CD4-positive, alpha-beta T cell (primary cell): ENCODE results near the gene GTSE1. TPM values are rescaled to one million over a fixed set of nuclear protein-coding genes. Genes with fewer than 3 reads are reported as not detected.

Experiments used
- ATAC-seq: fragments of 200-7000 bp; cut with Tn5 transposase; one replicate; pipeline ENCODE4 v1.10.0; 2022; ENCODE audit warnings: mild to moderate bottlenecking; ENCODE audit not compliant: poor library complexity
- CTCF ChIA-PET: fragments of 350-600 bp; sonication (Branson Sonifier 250); formaldehyde crosslinking; loops from one replicate; lab custom pipeline; 2021; ENCODE audit warnings: antibody characterized with exemption, inconsistent platforms; lab: Charles Lee
- POLR2A ChIA-PET: fragments of 350-600 bp; sonication (Branson Sonifier 250); formaldehyde crosslinking; loops from one replicate; lab custom pipeline; 2021; ENCODE audit warnings: antibody characterized with exemption, inconsistent platforms; lab: Charles Lee
- DNase-seq, 14 experiments: peaks; one replicate each; pipeline ENCODE4 v3.0.0-alpha.2; 2013 to 2020; ENCODE audit warnings: mixed read lengths in 2 of 14
- H3K27ac ChIP-seq, 2 donors: one replicate each; pipeline versions ENCODE4 v1.5.1 to v1.7.0; 2013; ENCODE audit warnings: low read length in 2 of 2, low read depth in 1 of 2, mild to moderate bottlenecking in 1 of 2
- H3K27me3 ChIP-seq, 2 experiments: 1 replicate in 1 of 2; 2 replicates in 1 of 2; pipeline versions ENCODE4 v1.6.1 to v1.7.0; 2013; ENCODE audit warnings: low read length in 2 of 2, control low read depth in 1 of 2, mild to moderate bottlenecking in 1 of 2, moderate library complexity in 1 of 2; ENCODE audit not compliant: insufficient read depth in 2 of 2, control insufficient read depth in 1 of 2
- H3K36me3 ChIP-seq: one replicate; pipeline ENCODE4 v1.6.1; 2013; ENCODE audit warnings: low read length, control low read depth; ENCODE audit not compliant: insufficient read depth
- H3K4me1 ChIP-seq: one replicate; pipeline ENCODE4 v1.6.1; 2013; ENCODE audit warnings: low read length, control low read depth; ENCODE audit not compliant: insufficient read depth
- H3K4me3 ChIP-seq: one replicate; pipeline ENCODE4 v1.5.1; 2013; ENCODE audit warnings: mild to moderate bottlenecking, low read length, moderate library complexity
- H3K9me3 ChIP-seq, 2 experiments: 1 replicate in 1 of 2; 2 replicates in 1 of 2; pipeline versions ENCODE4 v1.6.1 to v1.7.0; 2013; ENCODE audit warnings: low read length in 2 of 2, mild to moderate bottlenecking in 2 of 2, control low read depth in 1 of 2, moderate library complexity in 1 of 2; ENCODE audit not compliant: control insufficient read depth in 1 of 2, insufficient read depth in 1 of 2
- H3K27ac Mint-ChIP-seq: one replicate; pipeline ENCODE4 v1.8.0; 2020; ENCODE audit warnings: mixed read lengths
- H3K27me3 Mint-ChIP-seq: one replicate; pipeline ENCODE4 v1.8.0; 2021; ENCODE audit warnings: mixed read lengths
- H3K36me3 Mint-ChIP-seq: one replicate; pipeline ENCODE4 v1.8.0; 2021; ENCODE audit warnings: low read depth, mixed read lengths
- H3K4me1 Mint-ChIP-seq: one replicate; pipeline ENCODE4 v1.8.0; 2021; ENCODE audit warnings: low read depth, mixed read lengths
- H3K4me3 Mint-ChIP-seq: one replicate; pipeline ENCODE4 v1.8.0; 2020; ENCODE audit warnings: mild to moderate bottlenecking, mixed read lengths
- H3K9me3 Mint-ChIP-seq: one replicate; pipeline ENCODE4 v1.8.0; 2020; ENCODE audit warnings: mixed read lengths
- intact Hi-C, 2 experiments: fragments of 100-400 bp; cut with DNase I in 1 of 2; cut with micrococcal nuclease in 1 of 2; formaldehyde crosslinking; loops; one replicate each; pipeline versions ENCODE4 v1.15.1 to v1.9.0; 2023 to 2025; cut with DNase I, micrococcal nuclease
- total RNA-seq, 174 experiments: library from RNA in 2 of 174; stranded (reverse) in 2 of 174; gene quantifications; one replicate each; pipeline ENCODE4 v1.2.3 and lab custom pipeline; 2021 to 2026
- TF ChIP-seq, protein P1 (sequence below): fragments of 200-600 bp; IDR thresholded peaks from one replicate; pipeline ENCODE4 v1.8.0; 2022; ENCODE audit warnings: antibody characterized with exemption, mild to moderate bottlenecking

GTSE1 gene
- total RNA-seq, 2 experiments from 2014 or later: 0.14 to 0.89 TPM

DNA sequence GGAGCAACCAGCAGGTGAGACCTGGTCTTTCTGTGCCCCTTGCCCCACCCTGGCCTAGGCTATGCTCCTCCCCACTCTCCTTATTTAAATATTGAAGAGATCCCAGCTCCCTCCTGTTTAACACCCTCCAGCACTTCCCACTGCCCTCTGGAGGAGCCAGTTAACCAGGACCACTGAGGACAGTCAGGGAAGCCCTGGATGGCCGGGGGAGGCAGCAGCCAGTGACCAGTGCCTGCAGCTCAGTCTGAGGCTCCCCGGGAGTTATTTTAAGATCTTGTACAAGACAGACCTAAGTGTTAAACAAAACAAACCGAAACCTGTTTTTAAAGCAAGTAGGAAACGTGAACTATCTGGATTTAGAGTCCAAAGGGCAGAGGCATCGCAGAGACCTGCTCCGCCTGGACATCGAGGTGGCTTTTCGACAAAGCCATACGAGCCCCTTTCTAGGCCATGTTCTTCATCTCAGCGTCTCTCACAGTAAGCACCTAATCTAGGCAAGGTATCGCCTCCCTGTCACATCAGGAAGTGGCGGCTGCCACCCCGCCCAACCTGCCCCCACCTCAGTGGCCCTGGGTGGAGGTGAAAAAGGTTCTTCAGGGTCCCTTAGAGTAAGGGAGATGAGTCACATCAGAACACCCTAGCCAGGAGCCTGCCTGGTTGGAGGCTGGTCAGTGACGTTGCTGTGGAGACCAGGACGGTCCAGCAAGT is 74.1 kb downstream of the GTSE1 start:
- intact Hi-C loops: loop anchor here in 1 of 2 experiments (5.0 kb wide), 1 partner anchor 67 kb away; no protein-coding TSS in a partner anchor
- Mint-ChIP-seq H3K9me3 (no peaks in the 10 kb centered on the region), H3K4me1 (peaks cover 48% of the 10 kb centered on the region), H3K27ac (peak overlapping the region; percentile 78), H3K36me3 (no peaks in the 10 kb centered on the region), H3K4me3 (peak overlapping the region; percentile 66), H3K27me3 (peaks cover 3% of the 10 kb centered on the region)
- Histone ChIP-seq H3K27me3 (peaks cover 0 to 6% of the 10 kb centered on the region in 2 experiments), H3K4me3 (no peak overlapping the region), H3K9me3 (peaks cover 5 to 28% of the 10 kb centered on the region in 2 experiments), H3K27ac (peak overlapping the region in 1 of 2 donors; percentile 29), H3K36me3 (no peaks in the 10 kb centered on the region), H3K4me1 (peaks cover 59% of the 10 kb centered on the region)
- TF ChIP-seq, protein P1, sequence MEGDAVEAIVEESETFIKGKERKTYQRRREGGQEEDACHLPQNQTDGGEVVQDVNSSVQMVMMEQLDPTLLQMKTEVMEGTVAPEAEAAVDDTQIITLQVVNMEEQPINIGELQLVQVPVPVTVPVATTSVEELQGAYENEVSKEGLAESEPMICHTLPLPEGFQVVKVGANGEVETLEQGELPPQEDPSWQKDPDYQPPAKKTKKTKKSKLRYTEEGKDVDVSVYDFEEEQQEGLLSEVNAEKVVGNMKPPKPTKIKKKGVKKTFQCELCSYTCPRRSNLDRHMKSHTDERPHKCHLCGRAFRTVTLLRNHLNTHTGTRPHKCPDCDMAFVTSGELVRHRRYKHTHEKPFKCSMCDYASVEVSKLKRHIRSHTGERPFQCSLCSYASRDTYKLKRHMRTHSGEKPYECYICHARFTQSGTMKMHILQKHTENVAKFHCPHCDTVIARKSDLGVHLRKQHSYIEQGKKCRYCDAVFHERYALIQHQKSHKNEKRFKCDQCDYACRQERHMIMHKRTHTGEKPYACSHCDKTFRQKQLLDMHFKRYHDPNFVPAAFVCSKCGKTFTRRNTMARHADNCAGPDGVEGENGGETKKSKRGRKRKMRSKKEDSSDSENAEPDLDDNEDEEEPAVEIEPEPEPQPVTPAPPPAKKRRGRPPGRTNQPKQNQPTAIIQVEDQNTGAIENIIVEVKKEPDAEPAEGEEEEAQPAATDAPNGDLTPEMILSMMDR: no peak
- CTCF ChIA-PET: no interaction called here
- ATAC-seq (peak; percentile 69), DNase-seq (peak in 11 of 14 experiments; percentile 10 to 79 (median 26))
- POLR2A ChIA-PET: no interaction called here

DNA sequence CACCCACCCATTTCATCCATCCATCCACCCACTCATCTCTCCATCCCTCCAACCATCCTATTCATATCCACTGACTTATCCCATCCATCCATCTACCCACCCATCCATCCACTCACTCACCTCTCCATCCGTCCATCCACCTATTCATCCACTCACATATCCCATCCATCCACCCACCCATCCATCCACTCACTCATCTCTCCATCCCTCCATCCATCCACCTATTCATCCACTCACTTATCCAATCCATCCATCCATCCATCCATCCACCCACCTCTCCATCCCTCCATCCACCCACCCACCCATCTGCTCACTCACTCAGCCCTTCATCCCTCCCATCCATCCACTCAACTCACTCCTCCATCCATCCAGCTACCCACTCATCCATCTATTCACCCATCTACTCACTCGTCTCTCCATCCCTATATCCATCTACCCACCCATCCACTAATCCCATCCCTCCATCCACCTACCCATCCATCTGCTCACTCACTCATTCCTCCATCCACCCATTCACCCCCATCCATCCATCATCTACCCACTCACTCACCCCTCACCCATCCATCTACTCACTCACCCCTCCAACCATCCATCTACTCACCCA is 75.1 kb downstream of the GTSE1 start:
- ChIA-PET POLR2A (no interaction called here), CTCF (no interaction called here)
- peaks cover 12 to 35% of the 10 kb centered on the region in 2 experiments for H3K9me3 ChIP-seq
- no peak overlapping the region for H3K27ac ChIP-seq
- ATAC-seq: no peak
- H3K4me1 Mint-ChIP-seq: peaks cover 48% of the 10 kb centered on the region
- peaks cover 2% of the 10 kb centered on the region for H3K9me3 Mint-ChIP-seq
- peak overlapping the region; percentile 31 for H3K4me3 Mint-ChIP-seq
- peaks cover 3% of the 10 kb centered on the region for H3K27me3 Mint-ChIP-seq
- no peak overlapping the region for H3K4me3 ChIP-seq
- no peak overlapping the region for H3K27ac Mint-ChIP-seq
- intact Hi-C loops: loop anchor here in 1 of 2 experiments (5.0 kb wide), 1 partner anchor 66 kb away; no protein-coding TSS in a partner anchor
- H3K27me3 ChIP-seq: peaks cover 0 to 6% of the 10 kb centered on the region in 2 experiments
- TF ChIP-seq, protein P1: no peak
- DNase-seq: no peak
- H3K4me1 ChIP-seq: peaks cover 59% of the 10 kb centered on the region
- no peaks in the 10 kb centered on the region for H3K36me3 ChIP-seq
- no peaks in the 10 kb centered on the region for H3K36me3 Mint-ChIP-seq

DNA sequence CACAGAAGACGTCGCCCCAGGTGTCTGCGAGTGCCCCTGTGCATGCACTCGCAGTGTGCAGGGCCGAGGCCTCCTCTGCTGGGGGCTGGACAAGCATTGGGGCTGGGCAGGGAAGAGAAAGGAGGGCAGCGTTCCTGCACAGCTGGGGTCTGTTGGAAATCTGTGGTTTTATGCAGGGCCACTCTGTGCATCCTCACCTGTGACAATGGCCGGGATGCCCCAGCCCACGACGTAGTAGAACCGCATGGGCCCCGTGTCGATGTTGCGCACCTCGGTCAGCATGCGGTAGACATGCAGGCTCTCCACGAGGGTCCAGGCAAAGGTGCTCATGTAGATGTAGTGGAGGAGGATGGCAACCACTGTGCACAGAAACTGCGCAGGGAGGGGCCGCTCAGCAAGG is 76.0 kb downstream of the GTSE1 start:
- Histone ChIP-seq H3K9me3 (peaks cover 12 to 36% of the 10 kb centered on the region in 2 experiments), H3K27ac (no peak overlapping the region), H3K4me3 (no peak overlapping the region), H3K27me3 (no peaks in the 10 kb centered on the region), H3K36me3 (no peaks in the 10 kb centered on the region), H3K4me1 (peaks cover 51% of the 10 kb centered on the region)
- no peak overlapping the region for H3K27ac Mint-ChIP-seq
- ChIA-PET POLR2A (no interaction called here), CTCF (no interaction called here)
- H3K4me3 Mint-ChIP-seq: peak overlapping the region; percentile 20
- peaks cover 2% of the 10 kb centered on the region for H3K27me3 Mint-ChIP-seq
- intact Hi-C loops: loop anchor here in 1 of 2 experiments (5.0 kb wide), 1 partner anchor 65 kb away; no protein-coding TSS in a partner anchor
- no peaks in the 10 kb centered on the region for H3K36me3 Mint-ChIP-seq
- H3K9me3 Mint-ChIP-seq: peaks cover 2% of the 10 kb centered on the region
- TF ChIP-seq, protein P1: no peak
- DNase-seq: no peak
- no peak for ATAC-seq
- peaks cover 46% of the 10 kb centered on the region for H3K4me1 Mint-ChIP-seq
